KOPT-K1 (cell line): Measurements from ENCODE around the gene USO1.
"Not testable (repeated sequence)": the region's sequence is repeated elsewhere in the genome, so short reads cannot be mapped to it uniquely, and the experiment has no call there.

Experiments
- H3K27ac ChIP-seq: fragments of 200-600 bp; sonication (generic); 2 replicates; pipeline ENCODE4 v1.5.1; 2016; ENCODE audit warnings: antibody characterized with exemption, mild to moderate bottlenecking, low read depth, low read length; ENCODE audit not compliant: poor library complexity, severe bottlenecking
- H3K36me3 ChIP-seq: fragments of 200-600 bp; sonication (generic); 2 replicates; pipeline ENCODE4 v1.5.1; 2017; ENCODE audit warnings: antibody characterized with exemption, mild to moderate bottlenecking, low read length, moderate library complexity; ENCODE audit not compliant: insufficient read depth
- H3K9me3 ChIP-seq: fragments of 200-600 bp; sonication (generic); 2 replicates; pipeline ENCODE4 v1.5.1; 2017; ENCODE audit warnings: antibody characterized with exemption, low read length, mild to moderate bottlenecking; ENCODE audit not compliant: insufficient read depth, poor library complexity, severe bottlenecking

USO1 gene

DNA sequence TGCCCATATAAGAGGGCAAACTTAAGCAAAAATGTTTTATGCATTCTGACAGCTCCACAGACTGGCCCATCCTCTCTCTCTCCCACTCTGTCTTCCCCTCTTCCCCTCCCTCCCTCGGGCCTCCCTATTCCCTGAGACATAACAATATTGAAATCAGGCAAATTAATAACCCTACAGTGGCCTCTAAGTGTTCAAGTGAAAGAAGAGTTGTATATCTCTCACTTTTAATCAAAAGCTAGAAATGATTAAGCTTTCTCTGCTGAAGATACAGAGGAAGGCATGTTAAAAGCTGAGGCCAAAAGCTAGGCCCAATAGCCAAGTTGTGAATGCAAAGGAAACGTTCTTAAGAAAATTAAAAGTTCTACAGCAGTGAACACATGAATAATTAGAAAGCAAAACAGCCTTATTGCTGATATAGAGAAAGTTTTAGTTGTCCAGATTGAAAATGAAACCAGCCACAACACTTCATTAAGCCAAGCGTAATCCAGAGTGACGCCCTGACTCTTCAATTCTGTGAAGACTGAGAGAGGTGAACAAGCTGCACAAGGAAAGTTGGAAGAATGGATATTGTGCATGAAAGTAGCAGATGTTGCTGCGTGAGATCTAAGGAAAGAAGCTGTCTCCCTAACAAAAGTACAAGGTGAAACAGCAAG lies 54.9 kb downstream of the USO1 start:
- no peaks in the 10 kb centered on the region for H3K9me3 ChIP-seq
- no peak overlapping the region for H3K27ac ChIP-seq
- peaks cover 90% of the 10 kb centered on the region for H3K36me3 ChIP-seq

DNA sequence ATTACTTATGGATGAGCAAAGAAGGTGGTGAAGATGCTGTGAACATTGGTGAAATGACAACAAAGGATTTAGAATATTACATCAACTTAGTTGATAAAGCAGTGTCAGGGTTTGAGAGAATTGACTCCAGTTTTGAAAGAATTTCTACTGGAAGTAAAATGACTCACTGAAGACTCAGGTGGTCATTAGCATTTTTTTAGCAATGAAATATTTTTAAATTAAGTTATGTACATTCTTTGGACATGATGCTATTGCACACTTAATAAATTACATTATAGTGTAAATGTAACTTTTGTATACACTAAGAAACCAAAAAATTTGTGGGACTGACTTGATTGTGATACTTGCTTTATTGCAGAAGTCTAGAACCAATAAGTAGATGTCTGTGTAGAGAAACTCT lies 56.9 kb downstream of the USO1 start:
- Histone ChIP-seq H3K27ac (no peak overlapping the region), H3K9me3 (no peaks in the 10 kb centered on the region), H3K36me3 (peaks cover 85% of the 10 kb centered on the region)

DNA sequence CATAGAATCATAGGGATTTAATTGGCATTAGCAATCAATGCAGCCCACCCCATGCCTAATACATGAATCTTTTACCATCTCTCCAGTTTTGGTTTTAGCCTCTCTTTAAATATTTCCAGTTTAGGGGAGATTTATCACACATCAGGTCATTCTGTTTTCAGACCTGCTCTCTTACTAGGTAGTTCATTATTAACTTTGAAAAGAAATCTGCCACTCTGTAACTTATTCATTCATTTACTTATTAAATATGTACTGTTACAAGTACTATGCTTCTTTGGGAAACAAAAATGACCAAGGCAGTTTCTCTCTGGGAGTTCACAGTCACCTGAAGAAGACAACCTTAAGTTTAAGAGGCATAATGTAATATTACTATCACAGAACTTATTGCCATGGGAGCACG lies 62.1 kb downstream of the USO1 start:
- Histone ChIP-seq H3K36me3 (peaks cover 76% of the 10 kb centered on the region), H3K27ac (no peak overlapping the region), H3K9me3 (no peaks in the 10 kb centered on the region)

GRCh38 chr4:75786938-75787337 lies 62.6 kb downstream of the USO1 start:
- Histone ChIP-seq H3K27ac (no peak overlapping the region), H3K9me3 (no peaks in the 10 kb centered on the region), H3K36me3 (peaks cover 77% of the 10 kb centered on the region)

DNA sequence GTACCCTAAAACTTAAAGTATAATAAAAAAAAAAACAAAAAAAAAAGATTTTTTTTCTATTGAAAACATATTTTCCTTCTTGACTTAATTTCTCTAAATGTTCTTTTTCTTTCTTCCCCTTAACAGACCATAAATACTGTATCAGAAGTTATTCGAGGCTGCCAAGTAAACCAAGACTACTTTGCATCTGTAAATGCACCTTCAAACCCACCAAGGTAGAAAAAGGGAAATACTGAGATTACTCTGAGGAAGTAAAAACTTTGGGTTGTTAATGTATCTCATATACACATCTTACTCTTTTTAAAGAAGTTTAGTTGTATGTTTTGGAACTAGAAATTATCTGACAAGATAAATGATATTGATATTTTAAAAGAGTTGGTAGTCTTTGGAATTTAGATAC lies 65.6 kb downstream of the USO1 start:
- Histone ChIP-seq H3K27ac (no peak overlapping the region), H3K9me3 (no peaks in the 10 kb centered on the region), H3K36me3 (peaks cover 70% of the 10 kb centered on the region)

GRCh38 chr4:75800972-75801371 lies 76.6 kb downstream of the USO1 start:
- H3K27ac ChIP-seq, result no peak overlapping the region
- peaks cover 55% of the 10 kb centered on the region for H3K36me3 ChIP-seq

GRCh38 chr4:75806035-75806434 lies 81.7 kb downstream of the USO1 start:
- H3K9me3 ChIP-seq, H3K27ac ChIP-seq: not testable (repeated sequence)
- H3K36me3 ChIP-seq, result peaks cover 84% of the 10 kb centered on the region

More at GRCh38 chr4:75800972-75801371, 76.6 kb downstream of the USO1 start:
- H3K9me3 ChIP-seq, result no peaks in the 10 kb centered on the region

- Histone ChIP-seq H3K9me3 (no peaks in the 10 kb centered on the region), H3K27ac (no peak overlapping the region), H3K36me3 (peaks cover 32% of the 10 kb centered on the region)
Observed at GRCh38 chr4:75817901-75818300, 93.5 kb downstream of the USO1 start.

GRCh38 chr4:75819121-75819520 lies 94.7 kb downstream of the USO1 start:
- Histone ChIP-seq H3K36me3 (peaks cover 20% of the 10 kb centered on the region), H3K9me3 (no peaks in the 10 kb centered on the region), H3K27ac (no peak overlapping the region)

GRCh38 chr4:75820197-75820596 lies 95.8 kb downstream of the USO1 start:
- H3K27ac ChIP-seq, result no peak overlapping the region
- no peaks in the 10 kb centered on the region for H3K9me3 ChIP-seq
- peaks cover 9% of the 10 kb centered on the region for H3K36me3 ChIP-seq

- Histone ChIP-seq H3K9me3 (no peaks in the 10 kb centered on the region), H3K27ac (no peak overlapping the region), H3K36me3 (peaks cover 4% of the 10 kb centered on the region; the same call in 1 of the 2 replicates)
Observed at GRCh38 chr4:75820676-75821075, 96.3 kb downstream of the USO1 start.

DNA sequence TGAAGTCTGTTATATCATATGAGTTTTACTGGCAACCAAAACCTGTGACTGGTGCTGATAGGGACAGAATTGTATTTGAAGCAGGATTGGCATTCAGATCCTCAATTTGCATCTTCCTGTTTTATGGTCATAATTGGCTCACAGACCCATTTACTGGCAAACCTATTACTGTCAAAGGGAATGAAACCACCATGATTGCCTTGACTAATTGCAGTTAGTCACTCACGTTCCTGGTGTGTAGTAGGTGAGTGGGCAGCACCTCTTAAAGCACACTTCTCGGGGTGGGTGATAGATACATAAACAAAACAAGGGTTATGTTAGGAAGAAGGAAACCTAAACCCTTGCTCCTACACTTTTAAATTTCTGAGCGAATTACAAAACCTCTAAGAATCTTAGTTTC lies 96.8 kb downstream of the USO1 start:
- Histone ChIP-seq H3K9me3 (no peaks in the 10 kb centered on the region), H3K36me3 (no peaks in the 10 kb centered on the region; the same call in 1 of the 2 replicates), H3K27ac (no peak overlapping the region)

DNA sequence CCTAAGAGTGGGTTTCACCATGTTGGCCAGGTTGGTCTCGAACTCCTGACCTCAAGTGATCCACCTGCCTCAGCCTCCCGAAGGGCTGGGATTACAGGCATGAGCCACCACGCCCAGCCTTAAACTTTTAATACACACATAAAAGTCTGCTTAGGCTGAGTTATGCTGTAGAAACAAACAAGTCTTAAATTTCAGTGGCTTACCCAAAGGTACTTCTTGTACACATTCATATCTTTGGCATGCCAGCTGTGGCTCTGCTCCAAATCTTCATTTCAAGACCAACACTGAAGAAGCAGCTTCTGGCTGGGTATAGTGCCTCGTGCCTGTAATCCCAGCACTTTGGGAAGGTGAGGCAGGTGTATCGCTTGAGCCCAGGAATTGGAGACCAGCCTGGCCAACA lies 97.6 kb downstream of the USO1 start:
- H3K27ac ChIP-seq, result no peak overlapping the region
- no peaks in the 10 kb centered on the region; the same call in 1 of the 2 replicates for H3K36me3 ChIP-seq
- H3K9me3 ChIP-seq, result no peaks in the 10 kb centered on the region

GRCh38 chr4:75822416-75822815 lies 98.0 kb downstream of the USO1 start:
- no peaks in the 10 kb centered on the region for H3K36me3 ChIP-seq
- H3K9me3 ChIP-seq, result no peaks in the 10 kb centered on the region
- H3K27ac ChIP-seq, result no peak overlapping the region

GRCh38 chr4:75823812-75824211 lies 99.4 kb downstream of the USO1 start:
- Histone ChIP-seq H3K36me3 (no peaks in the 10 kb centered on the region), H3K9me3 (no peaks in the 10 kb centered on the region), H3K27ac (no peak overlapping the region)

GRCh38 chr4:75830906-75831305 lies 106.5 kb downstream of the USO1 start:
- Histone ChIP-seq H3K9me3 (no peaks in the 10 kb centered on the region), H3K36me3 (no peaks in the 10 kb centered on the region), H3K27ac (no peak overlapping the region)
